GM18499 (cell line): ENCODE results near the gene TBCB.
"Not testable (repeated sequence)": the region's sequence is repeated elsewhere in the genome, so short reads cannot be mapped to it uniquely, and the experiment has no call there.

Source experiments
- ATAC-seq: cut with Tn5 transposase; IDR thresholded peaks from one replicate; pipeline ENCODE4 v1.9.1; 2021; ENCODE audit warnings: moderate number of reproducible peaks; ENCODE audit not compliant: insufficient read depth, unreplicated experiment

Gene TBCB, protein sequence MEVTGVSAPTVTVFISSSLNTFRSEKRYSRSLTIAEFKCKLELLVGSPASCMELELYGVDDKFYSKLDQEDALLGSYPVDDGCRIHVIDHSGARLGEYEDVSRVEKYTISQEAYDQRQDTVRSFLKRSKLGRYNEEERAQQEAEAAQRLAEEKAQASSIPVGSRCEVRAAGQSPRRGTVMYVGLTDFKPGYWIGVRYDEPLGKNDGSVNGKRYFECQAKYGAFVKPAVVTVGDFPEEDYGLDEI

GRCh38 chr19:36115453-36116343 lies at the start of gene TBCB:
TBCB (plus strand) TSS chr19:36115468; CDS start chr19:36115561, 93 bp downstream.
- ATAC-seq, result no peak

DNA sequence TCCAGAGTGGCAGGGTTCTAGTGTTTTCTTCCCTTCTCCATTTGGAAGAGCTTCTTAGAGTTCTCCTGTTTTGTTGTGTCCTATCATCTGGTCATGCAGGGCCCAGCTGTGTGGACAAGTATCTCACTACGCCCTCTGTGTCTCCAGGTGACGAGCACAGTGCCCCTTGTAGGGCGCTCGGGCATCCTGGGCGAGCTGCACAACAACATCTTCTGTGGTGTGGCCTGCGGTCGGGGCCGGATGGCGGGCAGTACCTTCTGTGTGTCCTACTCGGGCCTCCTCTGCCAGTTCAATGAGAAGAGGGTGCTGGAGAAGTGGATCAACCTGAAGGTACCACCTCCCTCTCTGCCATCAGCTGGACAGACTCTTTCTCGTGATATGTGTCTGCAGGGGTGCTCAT lies 47.6 kb upstream of the TBCB start:
- no peak for ATAC-seq

DNA sequence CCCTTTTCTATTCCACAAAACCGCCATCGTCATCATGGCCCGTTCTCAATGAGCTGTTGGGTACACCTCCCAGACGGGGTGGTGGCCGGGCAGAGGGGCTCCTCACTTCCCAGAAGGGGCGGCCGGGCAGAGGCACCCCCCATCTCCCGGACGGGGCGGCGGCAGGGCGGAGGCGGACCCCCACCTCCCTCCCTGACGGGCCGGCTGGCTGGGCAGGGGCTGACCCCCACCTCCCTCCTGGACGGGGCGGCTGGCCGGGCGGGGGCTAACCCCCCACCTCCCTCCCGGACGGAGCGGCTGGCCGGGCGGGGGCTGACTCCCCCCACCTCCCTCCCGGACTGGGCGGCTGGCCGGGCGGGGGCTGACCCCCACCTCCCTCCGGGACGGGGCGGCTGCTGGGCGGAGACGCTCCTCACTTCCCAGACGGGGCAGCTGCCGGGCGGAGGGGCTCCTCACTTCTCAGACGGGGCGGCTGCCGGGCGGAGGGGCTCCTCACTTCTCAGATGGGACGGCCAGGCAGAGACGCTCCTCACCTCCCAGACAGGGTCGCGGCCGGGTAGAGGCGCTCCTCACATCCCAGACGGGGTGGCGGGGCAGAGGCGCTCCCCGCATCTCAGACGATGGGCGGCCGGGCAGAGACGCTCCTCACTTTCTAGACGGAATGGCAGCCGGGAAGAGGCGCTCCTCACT lies 46.3 kb upstream of the TBCB start:
- ATAC-seq, result not testable (repeated sequence)

GRCh38 chr19:36072081-36072480 lies 43.2 kb upstream of the TBCB start:
- no peak for ATAC-seq

- no peak for ATAC-seq
These were observed 42.0 kb upstream of the TBCB start for GRCh38 chr19:36073121-36073876.

- no peak for ATAC-seq
These were observed 35.8 kb upstream of the TBCB start for GRCh38 chr19:36079389-36079945.

DNA sequence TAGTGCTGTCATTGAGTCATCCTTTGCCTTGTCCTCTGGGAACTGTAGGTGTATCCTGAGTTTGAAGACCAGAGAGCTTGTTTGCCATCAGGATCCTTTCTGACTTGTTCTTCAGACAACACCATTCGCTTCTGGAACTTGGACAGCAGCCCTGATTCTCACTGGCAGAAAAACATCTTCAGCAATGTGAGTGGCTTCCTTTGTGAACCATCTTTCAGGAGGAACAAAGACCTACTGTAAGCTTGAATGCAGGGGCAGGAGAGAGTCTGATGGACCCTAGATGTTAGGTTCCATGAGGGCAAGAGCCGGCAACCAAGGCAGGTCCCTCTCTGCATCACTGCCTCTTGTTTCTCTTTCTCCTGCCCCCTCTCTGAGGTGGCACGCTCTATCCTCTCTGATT lies 33.9 kb upstream of the TBCB start:
- ATAC-seq, result no peak

- ATAC-seq, result no peak
These were observed 33.4 kb upstream of the TBCB start for GRCh38 chr19:36081894-36082293.

- no peak for ATAC-seq
These were observed 32.4 kb upstream of the TBCB start for GRCh38 chr19:36082916-36083315.

GRCh38 chr19:36084231-36085009 lies 30.8 kb upstream of the TBCB start:
- ATAC-seq, result no peak

- no peak for ATAC-seq
These were observed 28.9 kb upstream of the TBCB start for GRCh38 chr19:36086326-36086725.

DNA sequence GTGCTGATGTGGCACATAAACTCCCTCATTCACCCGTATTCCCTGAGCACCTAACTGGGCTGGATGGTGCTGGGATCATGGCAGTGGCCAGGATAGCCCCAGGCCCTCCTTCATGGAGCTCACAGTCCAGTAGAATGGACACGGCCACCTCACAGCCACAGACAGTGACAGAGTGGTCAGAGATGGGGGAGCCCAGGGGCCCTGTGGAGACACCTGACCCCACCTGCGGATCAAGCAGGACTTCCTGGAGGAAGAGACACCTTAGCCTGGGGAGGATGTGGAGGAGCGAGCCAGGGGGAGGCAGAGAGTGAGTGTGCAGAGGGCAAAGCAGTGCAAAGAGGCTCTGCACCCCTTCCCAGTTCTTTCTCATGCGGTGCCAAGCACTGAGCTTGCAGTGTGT lies 25.4 kb upstream of the TBCB start:
- no peak for ATAC-seq

DNA sequence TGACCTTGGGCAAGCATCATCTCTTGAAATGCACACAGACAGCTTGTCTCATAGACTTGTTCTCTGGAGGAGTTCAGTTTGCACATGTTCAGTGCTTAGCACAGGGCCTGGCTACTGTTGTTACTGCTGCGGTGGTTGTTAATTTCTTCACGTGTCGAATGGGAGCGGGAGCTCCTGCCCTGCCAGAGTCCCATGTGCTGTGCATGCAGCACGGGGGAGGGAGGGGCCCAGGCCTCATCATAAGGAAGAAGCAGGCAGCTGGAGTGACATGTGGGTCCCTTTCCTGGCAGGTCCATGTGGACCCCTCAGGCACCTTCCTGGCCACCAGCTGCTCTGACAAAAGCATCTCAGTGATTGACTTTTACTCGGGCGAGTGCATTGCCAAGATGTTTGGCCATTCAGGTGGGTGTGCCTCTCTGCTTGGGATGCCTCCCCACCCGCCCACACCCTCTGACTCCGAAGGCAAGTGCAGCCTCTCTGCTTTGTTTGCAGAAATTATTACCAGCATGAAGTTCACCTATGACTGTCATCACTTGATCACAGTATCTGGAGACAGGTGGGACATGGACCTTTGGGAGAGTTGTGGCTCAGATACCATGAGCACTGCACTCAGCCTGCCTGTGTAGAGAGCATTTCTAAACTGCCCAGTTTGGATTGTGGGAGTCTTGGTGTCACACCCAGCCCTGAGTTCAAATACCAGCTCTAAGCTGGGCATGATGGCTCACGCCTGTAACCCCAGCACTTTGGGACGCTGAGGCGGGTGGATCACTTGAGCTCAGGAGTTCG lies 24.2 kb upstream of the TBCB start:
- no peak for ATAC-seq

DNA sequence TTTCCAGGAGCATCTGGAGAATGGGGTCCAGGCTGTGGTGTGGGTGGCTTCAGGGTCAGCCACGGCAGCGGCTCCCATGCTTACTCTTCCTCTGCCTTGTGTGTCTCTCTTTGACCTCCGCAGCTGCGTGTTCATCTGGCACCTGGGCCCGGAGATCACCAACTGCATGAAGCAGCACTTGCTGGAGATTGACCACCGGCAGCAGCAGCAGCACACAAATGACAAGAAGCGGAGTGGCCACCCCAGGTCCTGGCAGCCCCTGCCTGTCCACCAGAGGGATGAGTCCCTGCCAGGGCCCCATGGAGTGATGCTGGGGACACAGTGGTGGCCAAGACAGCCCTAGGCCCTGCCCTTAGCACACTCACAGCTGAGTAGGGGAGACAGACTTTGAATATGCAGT lies 22.7 kb upstream of the TBCB start:
- no peak for ATAC-seq

GRCh38 chr19:36093146-36093662 lies 22.1 kb upstream of the TBCB start:
- ATAC-seq, result no peak

- no peak for ATAC-seq
These were observed 21.6 kb upstream of the TBCB start for GRCh38 chr19:36093687-36094086.

DNA sequence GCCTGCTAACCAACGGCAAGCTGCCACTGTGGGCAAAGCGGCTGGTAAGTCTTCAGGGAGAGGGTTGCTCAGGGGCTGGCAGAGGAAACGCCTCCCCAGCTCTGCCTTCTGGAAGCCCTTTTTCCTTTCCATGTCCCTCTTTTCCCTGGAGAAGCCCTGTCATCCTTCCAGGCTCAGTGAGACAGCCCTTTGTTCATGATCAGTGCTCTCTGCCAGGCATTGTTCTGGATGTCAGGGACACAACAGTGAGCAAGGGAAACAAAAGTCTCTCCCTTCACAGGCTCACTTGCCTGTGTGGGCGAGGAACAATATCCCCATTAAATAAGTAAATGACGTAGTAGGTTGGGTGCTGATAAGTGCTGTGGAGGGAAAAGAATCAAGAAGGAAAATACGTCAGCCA lies 18.2 kb upstream of the TBCB start:
- no peak for ATAC-seq

DNA sequence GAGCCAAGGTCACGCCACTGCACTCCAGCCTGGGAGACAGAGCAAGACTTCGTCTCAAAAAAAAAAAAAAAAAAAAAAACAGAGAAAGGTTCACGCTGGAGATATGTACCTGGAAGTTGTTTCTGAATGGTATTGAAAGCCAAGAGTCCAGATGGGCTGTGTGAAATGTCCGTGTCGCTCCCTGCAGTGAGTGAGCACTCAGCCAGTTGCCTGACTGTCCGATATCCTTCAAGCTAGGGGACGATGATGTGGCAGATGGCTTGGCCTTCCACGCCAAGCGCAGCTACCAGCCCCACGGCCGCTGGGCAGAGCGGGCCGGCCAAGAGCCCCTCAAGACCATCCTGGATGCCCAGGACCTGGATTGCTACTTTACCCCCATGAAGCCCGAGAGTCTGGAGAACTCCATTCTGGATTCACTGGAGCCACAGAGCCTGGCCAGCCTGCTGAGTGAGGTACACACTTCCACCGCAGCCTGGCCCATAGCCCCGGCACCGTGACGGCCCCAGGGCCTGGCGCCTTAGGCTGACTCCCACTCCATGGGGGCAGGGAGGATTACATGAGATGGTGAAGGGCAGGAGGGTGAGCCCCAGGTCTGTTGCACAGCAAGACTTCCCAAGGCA lies 16.0 kb upstream of the TBCB start:
- ATAC-seq, result no peak
